Endodermal cell (in vitro differentiated cells): Measurements from ENCODE around the gene RSPO3. TPM values are rescaled to one million over a fixed set of nuclear protein-coding genes. Genes with fewer than 3 reads are reported as not detected.
"Not testable (repeated sequence)": the region's sequence is repeated elsewhere in the genome, so short reads cannot be mapped to it uniquely, and the experiment has no call there.

Experiments used
- DNase-seq: peaks from one replicate; pipeline ENCODE4 v3.0.0-alpha.2; 2017
- H3K27ac ChIP-seq: 2 replicates; pipeline ENCODE4 v1.5.1; 2013; ENCODE audit warnings: mild to moderate bottlenecking, low read depth, low read length, moderate library complexity
- H3K27me3 ChIP-seq: 2 replicates; pipeline ENCODE4 v1.6.1; 2013; ENCODE audit warnings: mild to moderate bottlenecking, low read length, moderate library complexity; ENCODE audit not compliant: insufficient read depth, control insufficient read depth, poor library complexity, severe bottlenecking
- H3K36me3 ChIP-seq: 2 replicates; pipeline ENCODE4 v1.7.0; 2013; ENCODE audit warnings: mild to moderate bottlenecking, low read length, moderate library complexity; ENCODE audit not compliant: control insufficient read depth, insufficient read depth
- H3K4me1 ChIP-seq: one replicate; pipeline ENCODE4 v1.7.0; 2013; ENCODE audit warnings: low read length; ENCODE audit not compliant: control insufficient read depth, insufficient read depth
- H3K4me3 ChIP-seq: 2 replicates; pipeline ENCODE4 v1.5.1; 2013; ENCODE audit warnings: mild to moderate bottlenecking, low read length, moderate library complexity
- H3K9ac ChIP-seq: 2 replicates; pipeline ENCODE4 v1.6.1; 2013; ENCODE audit warnings: mild to moderate bottlenecking, low read length, moderate library complexity; ENCODE audit not compliant: poor library complexity, severe bottlenecking; ENCODE audit errors: extremely low read depth
- H3K9me3 ChIP-seq: 2 replicates; pipeline ENCODE4 v1.6.1; 2013; ENCODE audit warnings: mild to moderate bottlenecking, low read length, moderate library complexity; ENCODE audit not compliant: control insufficient read depth
- H3K27ac Mint-ChIP-seq: 2 replicates; pipeline ENCODE4 v1.8.0; 2020; ENCODE audit warnings: mixed read lengths
- H3K27me3 Mint-ChIP-seq: 2 replicates; pipeline ENCODE4 v1.8.0; 2021; ENCODE audit warnings: mild to moderate bottlenecking, mixed read lengths; ENCODE audit not compliant: insufficient read depth
- H3K36me3 Mint-ChIP-seq: 2 replicates; pipeline ENCODE4 v1.8.0; 2020; ENCODE audit warnings: low read depth, mixed read lengths
- H3K4me1 Mint-ChIP-seq: 2 replicates; pipeline ENCODE4 v1.8.0; 2020; ENCODE audit warnings: mixed read lengths
- H3K4me3 Mint-ChIP-seq: 2 replicates; pipeline ENCODE4 v1.8.0; 2020; ENCODE audit warnings: mild to moderate bottlenecking, moderate library complexity, mixed read lengths
- H3K9me3 Mint-ChIP-seq: 2 replicates; pipeline ENCODE4 v1.8.0; 2020; ENCODE audit warnings: mild to moderate bottlenecking, mixed read lengths
- CTCF ChIP-seq: fragments of 200-600 bp; sonication (generic); conservative IDR thresholded peaks from 2 replicates; pipeline ENCODE4 v1.5.0; 2021; ENCODE audit warnings: antibody characterized with exemption, mild to moderate bottlenecking
- WGBS, 2 experiments: methylation state at CpG; one replicate each; pipeline versions ENCODE4 v1.1.5 to v1.1.7; 2013; ENCODE audit warnings: missing lambda C conversion rate in 2 of 2, mixed read lengths in 1 of 2; ENCODE audit not compliant: insufficient coverage in 1 of 2, insufficient read length in 1 of 2; 5-methylcytosine and 5-hydroxymethylcytosine counted together
- total RNA-seq, 2 donors: library from RNA; stranded (reverse); fragmentation: NEBNext Ultra II Directional in 1 of 2; extraction: Animal tissue kit (Norgen Biotek cat#: 25700) in 1 of 2; gene quantifications; 2 replicates in 1 of 2; 3 replicates in 1 of 2; pipeline ENCODE4 v1.2.1, GENCODE V29; 2021

Gene RSPO3
- total RNA-seq, 2 donors from 2014 or later = 0.20 to 0.31 TPM

DNA sequence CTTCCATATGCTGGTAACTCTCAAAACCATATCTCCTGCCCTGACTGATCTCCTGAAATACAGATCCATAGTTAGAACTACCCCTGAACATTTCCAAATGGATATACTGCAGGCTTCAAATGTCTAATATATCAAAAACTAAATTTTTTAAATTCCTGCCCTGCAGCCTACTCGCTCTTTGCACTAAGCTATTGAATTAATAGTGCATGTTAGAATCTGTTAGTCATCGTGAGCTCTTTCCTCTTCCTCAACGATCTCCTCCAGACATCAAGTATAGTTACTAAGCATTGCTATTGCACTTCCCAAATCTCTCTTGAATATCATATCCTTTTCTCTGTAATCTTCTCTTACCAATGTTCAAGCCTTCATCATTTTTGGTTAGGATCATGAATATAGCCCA lies 26.0 kb upstream of the RSPO3 start:
- Histone ChIP-seq H3K4me1 (no peaks in the 10 kb centered on the region), H3K36me3 (no peaks in the 10 kb centered on the region), H3K4me3 (no peak overlapping the region), H3K27ac (no peak overlapping the region), H3K9ac (no peak overlapping the region), H3K27me3 (no peaks in the 10 kb centered on the region), H3K9me3 (no peaks in the 10 kb centered on the region)
- WGBS, 2 experiments = 93 to 94% methylated on average over 2 to 3 of the region's 3 CpGs
- no peaks in the 10 kb centered on the region for H3K36me3 Mint-ChIP-seq
- no peak overlapping the region for H3K4me3 Mint-ChIP-seq
- H3K27ac Mint-ChIP-seq = no peak overlapping the region
- TF ChIP-seq CTCF = no peak
- no peaks in the 10 kb centered on the region for H3K27me3 Mint-ChIP-seq
- H3K9me3 Mint-ChIP-seq = no peaks in the 10 kb centered on the region
- no peak for DNase-seq
- peaks cover 5% of the 10 kb centered on the region for H3K4me1 Mint-ChIP-seq

- WGBS, 2 experiments = 89% methylated on average over 1 of the region's 1 CpG; no CpG with 5 or more reads in 1 of the 2 experiments
- no peaks in the 10 kb centered on the region for H3K27me3 Mint-ChIP-seq
- no peaks in the 10 kb centered on the region for H3K27me3 ChIP-seq
Observed at GRCh38 chr6:127094791-127095190, 23.7 kb upstream of the RSPO3 start.

GRCh38 chr6:127096167-127096566 lies 22.3 kb upstream of the RSPO3 start:
- WGBS, 2 experiments = 86 to 92% methylated on average over 5 of the region's 5 CpGs

More at GRCh38 chr6:127094791-127095190, 23.7 kb upstream of the RSPO3 start:
- no peak for TF ChIP-seq CTCF
- no peaks in the 10 kb centered on the region for H3K36me3 Mint-ChIP-seq
- H3K27ac Mint-ChIP-seq = no peak overlapping the region
- no peak overlapping the region for H3K4me3 Mint-ChIP-seq
- Histone ChIP-seq H3K4me3 (no peak overlapping the region), H3K27ac (no peak overlapping the region), H3K9ac (no peak overlapping the region), H3K9me3 (no peaks in the 10 kb centered on the region), H3K4me1 (no peaks in the 10 kb centered on the region), H3K36me3 (no peaks in the 10 kb centered on the region)
- H3K9me3 Mint-ChIP-seq = no peaks in the 10 kb centered on the region
- H3K4me1 Mint-ChIP-seq = peaks cover 2% of the 10 kb centered on the region
- DNase-seq = no peak

DNA sequence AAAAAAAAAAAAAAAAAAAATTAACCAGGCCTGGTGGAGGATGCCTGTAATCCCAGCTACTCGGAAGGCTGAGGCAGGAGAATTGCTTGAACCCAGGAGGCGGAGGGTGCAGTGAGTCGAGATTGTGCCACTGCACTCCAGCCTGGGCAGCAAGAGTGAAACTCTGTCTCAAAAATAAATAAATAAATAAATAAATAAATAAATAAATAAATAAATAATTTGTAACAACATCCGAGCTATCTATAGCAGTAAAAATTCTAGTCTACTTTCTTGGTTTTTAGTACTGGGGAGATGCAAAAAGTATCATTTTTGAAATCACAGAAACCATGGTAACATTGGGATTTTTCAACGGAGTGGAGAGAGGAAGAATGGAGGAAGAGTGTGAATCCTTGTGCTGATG lies 21.0 kb upstream of the RSPO3 start:
- not testable (repeated sequence) for H3K27ac Mint-ChIP-seq, DNase-seq, H3K4me1 Mint-ChIP-seq, H3K27me3 ChIP-seq, H3K9me3 Mint-ChIP-seq, H3K9me3 ChIP-seq, H3K4me1 ChIP-seq, H3K9ac ChIP-seq, H3K36me3 ChIP-seq, H3K4me3 ChIP-seq, H3K36me3 Mint-ChIP-seq, H3K27me3 Mint-ChIP-seq, H3K4me3 Mint-ChIP-seq, H3K27ac ChIP-seq
- WGBS, 2 experiments = 91% methylated on average over 5 of the region's 5 CpGs; no CpG with 5 or more reads in 1 of the 2 experiments

More at GRCh38 chr6:127096167-127096566, 22.3 kb upstream of the RSPO3 start:
- Histone ChIP-seq H3K4me3 (no peak overlapping the region), H3K27me3 (no peaks in the 10 kb centered on the region), H3K27ac (no peak overlapping the region), H3K4me1 (no peaks in the 10 kb centered on the region), H3K9ac (no peak overlapping the region), H3K36me3 (no peaks in the 10 kb centered on the region), H3K9me3 (no peaks in the 10 kb centered on the region)
- Mint-ChIP-seq H3K36me3 (no peaks in the 10 kb centered on the region), H3K27ac (no peak overlapping the region), H3K27me3 (no peaks in the 10 kb centered on the region), H3K4me3 (no peak overlapping the region), H3K9me3 (no peaks in the 10 kb centered on the region), H3K4me1 (no peaks in the 10 kb centered on the region)
- DNase-seq = no peak
- no peak for TF ChIP-seq CTCF
